Skeletal muscle cell (primary cell): ENCODE data around the gene POU2F2.

Experiments used
- DNase-seq: peaks from one replicate; pipeline ENCODE4 v3.0.0-alpha.2; 2010; ENCODE audit warnings: low read depth
- H3K4me3 ChIP-seq: 2 replicates; pipeline ENCODE4 v1.5.1; 2011; ENCODE audit warnings: low read depth, mild to moderate bottlenecking, control low read depth, low read length, moderate library complexity

POU2F2 gene

DNA sequence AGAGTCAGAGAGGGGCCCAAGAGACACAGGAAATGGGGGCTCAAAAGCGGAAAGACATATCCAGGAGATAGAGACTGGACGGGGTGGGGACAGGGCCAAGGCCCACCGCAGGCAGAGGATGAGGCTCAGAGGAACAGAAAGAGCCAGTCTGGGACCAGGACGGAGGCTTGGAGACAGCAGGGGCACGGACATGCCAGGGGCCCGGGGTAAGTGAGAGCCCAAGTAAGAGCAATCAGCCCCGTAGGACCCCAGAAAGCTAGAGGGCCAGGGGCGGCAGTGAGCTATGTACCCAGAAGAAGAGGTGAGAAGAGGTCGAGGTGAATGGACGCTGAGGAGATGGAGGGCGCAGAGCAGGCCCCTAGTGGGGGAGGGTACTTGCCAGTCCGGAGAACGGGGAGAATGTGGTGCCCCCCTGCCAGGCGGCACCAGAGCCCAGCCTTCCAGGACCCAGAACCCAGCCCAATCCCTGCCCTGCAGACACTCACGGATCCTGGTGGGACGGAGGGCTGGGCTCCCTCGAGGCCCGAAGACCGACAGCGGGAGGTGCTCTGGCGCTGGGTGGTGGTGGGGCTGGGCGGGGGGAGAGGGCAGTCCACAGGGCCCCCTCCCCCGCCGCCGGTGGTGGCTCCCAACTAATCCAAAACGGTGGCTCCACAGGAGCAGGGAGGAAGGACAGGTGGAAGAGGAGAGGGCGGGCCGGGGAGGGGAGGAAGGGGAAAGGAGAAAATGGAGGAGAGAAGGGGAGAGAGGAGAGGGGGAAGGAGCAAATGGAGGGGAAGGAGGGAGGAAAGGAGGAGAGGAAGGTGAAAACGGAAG, 63.3 kb downstream of the POU2F2 start:
- no peak overlapping the region for H3K4me3 ChIP-seq
- DNase-seq: no peak

- no peak for DNase-seq
- H3K4me3 ChIP-seq: no peak overlapping the region
These were observed 63.9 kb downstream of the POU2F2 start for GRCh38 chr19:42068361-42068755.

DNA sequence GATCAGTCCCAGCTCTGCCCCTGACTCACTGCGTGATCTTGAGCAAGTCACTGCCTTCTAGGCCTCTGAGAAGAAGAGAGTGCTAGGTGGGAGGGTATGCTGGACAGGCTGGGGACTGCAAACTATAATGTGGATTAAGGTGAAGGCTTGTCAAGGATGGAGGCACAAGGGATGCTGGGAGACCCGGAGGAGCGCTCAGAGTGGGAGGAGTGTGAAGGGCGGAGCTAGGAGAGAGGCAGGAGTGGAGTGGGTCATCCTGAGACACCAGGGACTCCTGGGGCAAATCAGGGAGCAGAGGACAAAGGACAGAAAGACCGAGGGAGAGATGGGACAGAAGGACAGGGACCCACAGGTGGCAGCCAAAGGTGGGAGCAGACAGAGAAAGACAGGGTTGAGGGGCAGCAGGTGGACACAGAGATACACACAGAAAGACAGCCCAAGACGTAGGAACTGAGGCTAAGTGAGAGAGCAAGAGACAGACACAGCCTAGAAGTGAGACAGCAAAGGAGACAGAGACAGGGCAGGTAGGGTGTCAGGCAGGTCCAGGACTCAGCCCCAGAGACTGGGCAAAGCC, 64.8 kb downstream of the POU2F2 start:
- no peak overlapping the region for H3K4me3 ChIP-seq

DNA sequence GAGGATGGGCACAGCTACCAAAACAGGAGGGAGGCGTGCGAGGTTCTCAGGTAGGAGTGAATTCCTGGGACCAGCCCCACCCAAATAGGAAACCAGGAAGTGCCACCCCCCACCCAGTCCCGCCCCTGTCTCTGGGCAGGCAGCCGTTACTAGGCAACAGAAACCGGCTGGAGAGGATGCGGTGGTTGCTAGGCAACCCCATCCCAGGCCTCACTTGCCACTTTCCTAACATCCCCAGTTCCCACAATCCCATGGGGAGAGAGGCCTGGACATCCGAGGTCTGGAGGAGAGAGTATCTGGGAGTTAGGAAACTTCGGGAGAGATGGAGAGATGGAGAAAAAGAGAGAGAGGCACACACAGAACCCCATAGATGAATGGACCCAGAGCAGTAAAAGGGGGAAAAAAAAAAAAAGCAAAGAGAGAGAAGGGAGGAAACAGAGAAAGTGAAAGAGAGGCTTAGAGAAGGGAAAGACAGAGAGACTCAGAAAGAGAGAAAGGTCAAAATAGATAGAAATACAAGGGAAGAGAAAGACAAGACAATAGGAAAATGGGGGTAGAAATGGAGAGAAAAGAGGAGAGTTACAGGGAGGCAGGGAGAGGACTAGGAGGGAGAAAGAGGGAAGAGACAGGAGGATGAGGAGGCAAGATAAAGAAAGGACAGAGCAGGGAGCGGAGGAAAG, 66.0 kb downstream of the POU2F2 start:
- H3K4me3 ChIP-seq: no peak overlapping the region
- no peak for DNase-seq

More for the DNA sequence above, 64.8 kb downstream of the POU2F2 start:
- no peak for DNase-seq

DNA sequence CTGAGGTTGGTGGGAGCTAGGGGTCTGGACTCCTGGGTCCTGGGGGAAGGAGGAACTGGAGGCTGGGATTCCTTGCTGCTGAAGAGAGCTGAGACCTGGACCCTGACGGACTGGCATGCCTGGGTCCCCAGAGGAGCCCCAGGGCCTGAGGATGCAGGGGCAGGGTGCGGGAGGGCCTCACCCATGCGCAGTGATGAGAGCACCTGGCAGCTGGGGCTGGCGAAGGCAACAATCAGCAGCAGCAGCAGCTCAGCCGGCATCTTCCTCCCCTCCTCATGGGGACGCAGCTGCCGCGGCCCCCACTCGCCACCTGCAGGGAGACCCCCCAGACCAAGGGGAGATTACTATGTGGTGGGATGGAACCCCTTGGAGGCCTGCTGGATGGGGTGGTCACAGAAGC, 66.7 kb downstream of the POU2F2 start:
- no peak for DNase-seq

GRCh38 chr19:42065051-42065450, 67.2 kb downstream of the POU2F2 start:
- DNase-seq: no peak
- no peak overlapping the region for H3K4me3 ChIP-seq

More for the DNA sequence above, 66.7 kb downstream of the POU2F2 start:
- H3K4me3 ChIP-seq: no peak overlapping the region

- no peak for DNase-seq
- H3K4me3 ChIP-seq: no peak overlapping the region
These were observed 67.8 kb downstream of the POU2F2 start for GRCh38 chr19:42064432-42064831.

- H3K4me3 ChIP-seq: no peak overlapping the region
- DNase-seq: no peak
These were observed 69.9 kb downstream of the POU2F2 start for GRCh38 chr19:42062381-42062780.

DNA sequence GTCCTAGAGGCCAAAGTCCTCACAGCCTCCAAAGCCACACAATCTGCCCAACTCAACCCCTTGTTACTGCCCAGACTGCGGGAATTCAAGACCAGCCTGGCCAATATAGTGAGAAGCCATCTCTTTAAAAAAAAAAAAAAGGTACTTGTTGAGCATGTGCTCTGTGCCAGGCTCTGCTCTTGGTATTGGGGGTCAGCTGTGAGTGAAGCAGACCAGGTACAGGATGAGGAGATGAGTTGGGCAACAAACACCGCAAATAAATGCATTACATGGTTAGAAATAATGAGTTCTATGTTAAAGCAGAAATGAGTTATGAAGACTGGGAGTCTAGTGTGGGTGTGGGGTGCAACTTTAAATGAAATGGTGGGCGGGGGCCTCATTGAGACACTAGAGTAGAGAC, 72.1 kb downstream of the POU2F2 start:
- H3K4me3 ChIP-seq: no peak overlapping the region
- DNase-seq: no peak

- no peak overlapping the region for H3K4me3 ChIP-seq
- no peak for DNase-seq
These were observed 73.0 kb downstream of the POU2F2 start for GRCh38 chr19:42059196-42059595.

- no peak for DNase-seq
- H3K4me3 ChIP-seq: no peak overlapping the region
These were observed 74.4 kb downstream of the POU2F2 start for GRCh38 chr19:42057846-42058245.

GRCh38 chr19:42054205-42054604, 78.0 kb downstream of the POU2F2 start:
- H3K4me3 ChIP-seq: no peak overlapping the region
- no peak for DNase-seq

- H3K4me3 ChIP-seq: no peak overlapping the region
- DNase-seq: no peak
These were observed 79.0 kb downstream of the POU2F2 start for GRCh38 chr19:42053037-42053935.

GRCh38 chr19:42052241-42052863, 79.9 kb downstream of the POU2F2 start:
- H3K4me3 ChIP-seq: no peak overlapping the region
- no peak for DNase-seq

GRCh38 chr19:42051166-42052115, 80.8 kb downstream of the POU2F2 start:
- no peak for DNase-seq
- no peak overlapping the region for H3K4me3 ChIP-seq

GRCh38 chr19:42048992-42049391, 83.3 kb downstream of the POU2F2 start:
- DNase-seq: no peak
- H3K4me3 ChIP-seq: no peak overlapping the region

- no peak overlapping the region for H3K4me3 ChIP-seq
- DNase-seq: no peak
These were observed 86.7 kb downstream of the POU2F2 start for GRCh38 chr19:42045575-42045974.

DNA sequence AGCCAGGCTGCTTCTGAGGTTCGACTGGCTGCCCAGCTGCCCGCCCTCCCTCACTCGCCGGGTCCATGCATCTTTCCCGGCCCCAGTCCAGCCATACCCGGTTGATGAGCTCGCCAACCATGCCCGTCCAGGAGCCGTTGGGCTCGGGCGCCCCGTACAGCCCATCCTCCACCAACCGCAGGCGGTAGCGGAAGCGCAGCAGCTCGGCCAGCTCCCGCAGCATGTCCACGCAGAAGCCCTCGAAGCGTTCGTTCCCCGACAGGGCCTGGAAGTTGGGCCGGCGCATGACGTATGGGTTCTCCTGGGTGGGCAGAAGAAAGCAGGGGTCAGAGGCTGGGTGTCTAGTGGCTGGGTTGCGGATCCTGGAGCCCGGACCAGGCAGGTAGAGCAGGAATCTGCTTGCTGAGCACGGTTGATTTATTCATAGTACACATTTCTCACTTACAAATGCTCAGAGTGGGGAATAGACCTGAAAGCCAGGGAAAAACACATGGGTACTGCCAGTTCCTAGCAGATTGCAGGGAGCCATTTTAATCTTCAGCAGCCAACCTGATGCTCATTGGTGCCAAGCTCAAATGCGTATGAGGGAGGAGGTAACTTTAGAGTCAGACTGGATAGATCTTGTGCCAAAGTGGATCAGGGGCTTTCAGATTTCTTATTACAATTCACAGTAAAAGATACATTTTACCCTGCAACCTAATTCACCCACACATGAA, 89.6 kb downstream of the POU2F2 start:
- no peak for DNase-seq
- H3K4me3 ChIP-seq: no peak overlapping the region
